HEK293 (cell line): Measurements from ENCODE around the gene TIAM1.

Source experiments
- CTCF ChIA-PET: fragments of 350-600 bp; formaldehyde crosslinking; extraction: SDS; loops from one replicate; lab custom pipeline; 2021; ENCODE audit warnings: antibody characterized with exemption; lab: Yijun Ruan, JAX
- POLR2A ChIA-PET: fragments of 300-600 bp; formaldehyde crosslinking; extraction: SDS; loops from one replicate; lab custom pipeline; 2020; ENCODE audit warnings: antibody characterized with exemption, inconsistent platforms; lab: Yijun Ruan, JAX
- H3K27ac ChIP-seq: fragments of 200-500 bp; sonication (Bioruptor generic); 2 replicates; pipeline ENCODE4 v1.5.1; 2014; ENCODE audit warnings: low read depth, low read length, control low read depth, inconsistent platforms; ENCODE audit errors: extremely low read depth
- H3K36me3 ChIP-seq, 2 experiments: fragments of 200-500 bp in 1 of 2; sonication (Bioruptor generic) in 1 of 2; 1 replicate in 1 of 2; 2 replicates in 1 of 2; pipeline ENCODE4 v1.5.1; 2014 to 2017; ENCODE audit warnings: inconsistent platforms in 2 of 2, low read length in 2 of 2; ENCODE audit not compliant: control insufficient read depth in 2 of 2, insufficient read depth in 1 of 2
- H3K4me1 ChIP-seq: fragments of 200-500 bp; sonication (Bioruptor generic); 2 replicates; pipeline ENCODE4 v1.5.1; 2014; ENCODE audit warnings: mild to moderate bottlenecking, low read length, inconsistent platforms; ENCODE audit not compliant: control insufficient read depth, insufficient read depth
- H3K4me3 ChIP-seq: 2 replicates; pipeline ENCODE4 v1.5.1; 2011; ENCODE audit warnings: low read depth, mild to moderate bottlenecking, control low read depth, low read length, moderate library complexity
- H3K9me3 ChIP-seq: fragments of 200-500 bp; sonication (Bioruptor generic); 2 replicates; pipeline ENCODE4 v1.5.1; 2014; ENCODE audit warnings: low read depth, low read length, inconsistent platforms; ENCODE audit not compliant: control insufficient read depth, insufficient read depth
- AEBP2 ChIP-seq: fragments of 450-650 bp; formaldehyde crosslinking; IDR thresholded peaks from 2 replicates; pipeline ENCODE4 v1.5.1; 2016; ENCODE audit warnings: missing biosample characterization, missing genetic modification characterization, borderline replicate concordance
- FEZF1 ChIP-seq: fragments of 450-650 bp; formaldehyde crosslinking; IDR thresholded peaks from 2 replicates; pipeline ENCODE4 v1.5.1; 2016; ENCODE audit warnings: missing biosample characterization, missing genetic modification characterization
- HIC1 ChIP-seq: fragments of 450-650 bp; formaldehyde crosslinking; IDR thresholded peaks from 2 replicates; pipeline ENCODE4 v1.5.1; 2016; ENCODE audit warnings: missing biosample characterization, missing genetic modification characterization
- KLF1 ChIP-seq: fragments of 450-650 bp; formaldehyde crosslinking; IDR thresholded peaks from 2 replicates; pipeline ENCODE4 v1.5.1; 2016; ENCODE audit warnings: missing biosample characterization, missing genetic modification characterization
- KLF9 ChIP-seq: fragments of 450-650 bp; formaldehyde crosslinking; IDR thresholded peaks from 2 replicates; pipeline ENCODE4 v1.5.1; 2016; ENCODE audit warnings: missing biosample characterization, missing genetic modification characterization, low read depth
- MEIS1 ChIP-seq: sonication (generic); formaldehyde crosslinking; IDR thresholded peaks from 2 replicates; pipeline ENCODE4 v1.8.1; 2022; ENCODE audit warnings: missing genetic modification reagents, mild to moderate bottlenecking, borderline replicate concordance
- SP3 ChIP-seq: fragments of 450-650 bp; formaldehyde crosslinking; IDR thresholded peaks from 2 replicates; pipeline ENCODE4 v1.5.1; 2016; ENCODE audit warnings: missing biosample characterization, missing genetic modification characterization
- TCF7L2 ChIP-seq: IDR thresholded peaks from 2 replicates; pipeline ENCODE4 v1.6.1; 2011; ENCODE audit warnings: low read depth, mild to moderate bottlenecking, inconsistent platforms, low read length, moderate library complexity, borderline replicate concordance
- YY2 ChIP-seq: fragments of 450-650 bp; formaldehyde crosslinking; IDR thresholded peaks from 2 replicates; pipeline ENCODE4 v1.5.1; 2016; ENCODE audit warnings: missing biosample characterization, missing genetic modification characterization
- ZNF10 ChIP-seq: fragments of 450-650 bp; formaldehyde crosslinking; IDR thresholded peaks from 2 replicates; pipeline ENCODE4 v1.5.1; 2017; ENCODE audit warnings: missing biosample characterization, missing genetic modification characterization
- ZNF26 ChIP-seq: fragments of 450-650 bp; formaldehyde crosslinking; IDR thresholded peaks from 2 replicates; pipeline ENCODE4 v1.5.1; 2016; ENCODE audit warnings: missing biosample characterization, missing genetic modification characterization
- ZNF274 ChIP-seq, 2 experiments: fragments of 200-500 bp in 1 of 2; fragments of 450-650 bp in 1 of 2; sonication (Bioruptor generic) in 1 of 2; formaldehyde crosslinking in 1 of 2; IDR thresholded peaks; 2 replicates each; pipeline versions ENCODE4 v1.5.1 to v1.6.1; 2014 to 2016; ENCODE audit warnings: borderline replicate concordance in 1 of 2, inconsistent platforms in 1 of 2, low read length in 1 of 2, missing biosample characterization in 1 of 2, missing genetic modification characterization in 1 of 2
- ZNF514 ChIP-seq: fragments of 450-650 bp; formaldehyde crosslinking; IDR thresholded peaks from 2 replicates; pipeline ENCODE4 v1.5.1; 2016; ENCODE audit warnings: missing biosample characterization, missing genetic modification characterization
- ZNF518A ChIP-seq: fragments of 450-650 bp; formaldehyde crosslinking; conservative IDR thresholded peaks from 2 replicates; pipeline ENCODE4 v1.5.1; 2016; ENCODE audit warnings: low read depth, missing biosample characterization, missing genetic modification characterization
- ZNF529 ChIP-seq: fragments of 450-650 bp; formaldehyde crosslinking; IDR thresholded peaks from 2 replicates; pipeline ENCODE4 v1.5.1; 2017; ENCODE audit warnings: missing genetic modification characterization, missing biosample characterization; ENCODE audit not compliant: insufficient replicate concordance
- ZNF658 ChIP-seq: fragments of 450-650 bp; formaldehyde crosslinking; IDR thresholded peaks from 2 replicates; pipeline ENCODE4; 2016; ENCODE audit warnings: missing biosample characterization, missing genetic modification characterization
- ZNF747 ChIP-seq: fragments of 450-650 bp; formaldehyde crosslinking; IDR thresholded peaks from 2 replicates; pipeline ENCODE4 v1.5.1; 2016; ENCODE audit warnings: missing biosample characterization, missing genetic modification characterization
- ZNF768 ChIP-seq: fragments of 450-650 bp; formaldehyde crosslinking; IDR thresholded peaks from 2 replicates; pipeline ENCODE4 v1.5.1; 2018; ENCODE audit warnings: missing biosample characterization, mild to moderate bottlenecking, missing genetic modification characterization
- ZSCAN23 ChIP-seq: fragments of 450-650 bp; formaldehyde crosslinking; IDR thresholded peaks from 2 replicates; pipeline ENCODE4 v1.5.1; 2016; ENCODE audit warnings: missing biosample characterization, missing genetic modification characterization
- ZSCAN30 ChIP-seq: fragments of 450-650 bp; IDR thresholded peaks from 2 replicates; pipeline ENCODE4 v1.5.1; 2018; ENCODE audit warnings: missing biosample characterization, mild to moderate bottlenecking, missing genetic modification characterization, moderate library complexity

TIAM1 gene

DNA sequence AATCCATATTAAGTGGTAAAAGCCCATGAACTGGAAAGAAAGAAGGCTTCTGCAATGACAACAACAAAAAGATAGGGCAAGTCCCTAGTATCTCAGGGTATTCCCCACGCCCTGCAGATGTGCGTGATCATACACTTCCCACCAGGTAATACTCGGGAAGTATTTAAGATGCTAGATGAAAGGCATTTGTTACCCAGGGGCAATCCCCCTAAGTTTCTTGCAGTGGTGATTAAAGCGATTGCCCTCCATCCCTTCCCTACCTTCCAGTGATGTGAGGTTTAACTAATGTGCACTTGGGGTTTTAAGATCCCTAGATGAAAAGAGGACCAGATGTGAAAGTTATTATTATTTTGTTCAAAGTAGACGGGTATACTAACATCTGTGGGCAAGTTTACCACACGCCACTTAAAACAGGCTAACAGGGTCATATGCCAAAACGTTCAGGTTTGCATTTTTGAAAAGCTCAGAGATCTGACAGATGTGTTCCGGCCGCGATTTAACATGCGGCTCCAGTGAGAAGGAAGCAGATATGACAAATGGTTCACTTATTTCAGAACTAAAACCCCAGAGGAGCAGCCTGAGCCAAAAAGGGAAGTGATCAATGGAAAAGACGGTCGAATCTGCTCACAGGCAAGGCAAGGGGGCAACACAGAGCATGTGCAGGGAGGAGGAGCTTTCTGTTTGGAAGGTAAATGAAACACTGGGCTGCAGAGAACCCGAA lies 17.4 kb downstream of the TIAM1 start (continued):
- no peak for TF ChIP-seq AEBP2 (tag by site-specific recombination)
- no peak for TF ChIP-seq KLF9
- TF ChIP-seq YY2 (tag by site-specific recombination) = no peak

DNA sequence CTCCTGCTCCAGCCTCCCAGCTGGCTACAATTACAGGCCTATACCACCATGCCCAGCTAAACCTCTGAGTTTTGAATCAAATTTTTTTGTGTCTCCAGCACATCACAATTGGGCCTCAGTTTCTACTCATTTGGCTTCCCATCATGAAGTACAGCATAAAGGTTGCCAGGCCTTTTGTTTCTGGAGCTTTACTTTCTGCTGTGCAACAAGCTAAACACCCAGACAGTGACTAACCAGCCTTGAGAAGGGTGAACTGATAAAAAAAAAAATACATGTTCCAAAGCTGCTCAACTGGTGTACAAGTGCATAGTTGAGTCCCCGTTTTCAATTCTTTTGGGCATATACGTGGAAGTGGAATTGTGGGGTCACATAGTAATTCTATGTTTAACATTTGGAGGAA lies 25.1 kb downstream of the TIAM1 start:
- no peaks in the 10 kb centered on the region; a peak in 1 of 3 replicates for H3K36me3 ChIP-seq
- H3K4me1 ChIP-seq = no peaks in the 10 kb centered on the region
- no peaks in the 10 kb centered on the region for H3K9me3 ChIP-seq
- ChIA-PET POLR2A (no interaction called here), CTCF (interaction anchor here (2.1 kb wide), 1 partner anchor 262 kb away, joined by 6 read pairs; no protein-coding TSS in a partner anchor)
- TF ChIP-seq ZNF658 (no peak), ZNF747 (tag by site-specific recombination) (no peak), ZNF514 (no peak), KLF1 (no peak), TCF7L2 (no peak), ZNF518A (tag by site-specific recombination) (no peak), ZSCAN23 (tag by site-specific recombination) (no peak), ZNF26 (tag by site-specific recombination) (no peak), ZNF768 (tag by site-specific recombination) (no peak), MEIS1 (CRISPR knock-in tag) (no peak), HIC1 (tag by site-specific recombination) (no peak), ZSCAN30 (no peak), ZNF529 (no peak), SP3 (tag by site-specific recombination) (no peak), ZNF10 (tag by site-specific recombination) (no peak), ZNF274 (IDR thresholded peaks at IDR 0.05; ENCODE audit: low read length) (no peak), ZNF274 (tag by site-specific recombination; IDR thresholded peaks at IDR 0.05; ENCODE audit: borderline replicate concordance) (no peak), FEZF1 (no peak)
- TF ChIP-seq, all 188 proteins: peak for 0
- Histone ChIP-seq H3K4me3 (no peak overlapping the region), H3K27ac (no peak overlapping the region)
